Renal pelvis (tissue), 3 donors: ENCODE data around the gene RIMKLB. TPM values are rescaled to one million over a fixed set of nuclear protein-coding genes. Genes with fewer than 3 reads are reported as not detected.

ENCODE experiments used
- polyA plus RNA-seq, 3 donors: library from polyadenylated mRNA; unstranded; fragments of 120-200 nt; gene quantifications; one replicate each; pipeline ENCODE4 v1.2.1, GENCODE V29; 2013; ENCODE audit not compliant: insufficient read length in 3 of 3

Gene RIMKLB
- polyA plus RNA-seq, 3 donors = 93.8 to 120 (median 114) TPM

Other genes with a start within 250 kb of the RIMKLB start
- gene CLEC6A, start 242.0 kb upstream of the RIMKLB start, polyA plus RNA-seq = under 1 TPM; 0.07 to 0.18 (median 0.10) TPM
- gene CLEC4D, start 184.5 kb upstream of the RIMKLB start, polyA plus RNA-seq = under 1 TPM; 0.16 to 0.70 (median 0.49) TPM
- gene CLEC4E, start 157.1 kb upstream of the RIMKLB start, polyA plus RNA-seq = 1 to 10 TPM; 1.1 to 2.1 (median 2.0) TPM
- gene AICDA, start 85.1 kb upstream of the RIMKLB start, polyA plus RNA-seq = under 1 TPM; 0.34 to 0.71 (median 0.65) TPM
- 1 to 10 TPM in 2 of 3 donors, under 1 TPM in 1; 0.10 to 2.3 (median 1.0) TPM for gene MFAP5, start 35.2 kb upstream of the RIMKLB start, polyA plus RNA-seq
- gene A2ML1, start 124.6 kb downstream of the RIMKLB start, polyA plus RNA-seq = under 1 TPM; 0.20 to 0.86 (median 0.71) TPM
- 10 to 100 TPM; 67.8 to 95.9 (median 94.2) TPM for gene PHC1, start 216.5 kb downstream of the RIMKLB start, polyA plus RNA-seq